Measurements from ENCODE around the gene ARRDC5. TPM values are rescaled to one million over a fixed set of nuclear protein-coding genes. Genes with fewer than 3 reads are reported as not detected.

The ARRDC5 gene
- total RNA-seq, 1 experiment from 2014 or later = not detected

GRCh38 chr19:4897146-4897545 is 5.5 kb downstream of the ARRDC5 start:
- Histone ChIP-seq H3K27ac (ENCODE audit: insufficient read length, low read depth, low read length) (no peak overlapping the region), H3K79me2 (ENCODE audit: insufficient read depth, low read length) (no peaks in the 10 kb centered on the region), H2AK5ac (ENCODE audit: insufficient read length, low read length) (no peak overlapping the region), H3K4ac (ENCODE audit: low read depth, low read length) (no peak overlapping the region), H3K23ac (ENCODE audit: insufficient read length, low read depth, low read length) (no peak overlapping the region), H3K9me3 (ENCODE audit: control insufficient read depth, low read depth, low read length) (no peaks in the 10 kb centered on the region), H4K5ac (ENCODE audit: insufficient read length, low read depth, low read length) (no peak overlapping the region), H2AFZ (ENCODE audit: low read length) (no peak overlapping the region), H3K4me1 (ENCODE audit: insufficient read depth, low read length) (no peaks in the 10 kb centered on the region), H3T11ph (ENCODE audit: low read length) (no peak overlapping the region), H2BK15ac (ENCODE audit: low read depth, low read length) (no peak overlapping the region), H3K23me2 (ENCODE audit: insufficient read length, low read depth, low read length, poor library complexity, severe bottlenecking) (no peaks in the 10 kb centered on the region), H3K4me2 (ENCODE audit: insufficient read depth, insufficient read length, low read length) (no peak overlapping the region), H4K8ac (replicated peaks; ENCODE audit: insufficient read length, low read depth, low read length) (no peak overlapping the region), H2BK5ac (ENCODE audit: insufficient read length, low read length) (no peak overlapping the region), H4K20me1 (ENCODE audit: control insufficient read depth, insufficient read depth, insufficient read length) (no peaks in the 10 kb centered on the region), H3K56ac (ENCODE audit: insufficient read length, low read depth, low read length) (no peak overlapping the region), H3K27me3 (ENCODE audit: insufficient read depth, low read length) (peaks cover 7% of the 10 kb centered on the region), H2BK20ac (ENCODE audit: low read depth, low read length, poor library complexity, severe bottlenecking) (no peak overlapping the region), H3K18ac (ENCODE audit: insufficient read length, low read depth, low read length) (no peak overlapping the region), H3K79me1 (ENCODE audit: insufficient read depth, low read depth, low read length, poor library complexity, severe bottlenecking) (no peaks in the 10 kb centered on the region), H4K91ac (ENCODE audit: insufficient read length, low read depth, low read length) (no peak overlapping the region), H3K14ac (ENCODE audit: insufficient read depth, low read length) (no peak overlapping the region), H3K9ac (ENCODE audit: extremely low read depth, insufficient read length, low read length) (no peak overlapping the region), H2BK120ac (ENCODE audit: low read depth, low read length, poor library complexity, severe bottlenecking) (no peak overlapping the region), H2BK12ac (ENCODE audit: insufficient read length, low read depth, low read length) (no peak overlapping the region)
- Mint-ChIP-seq H3K27me3 (ENCODE audit: low read depth) (peaks cover 75% of the 10 kb centered on the region), H3K9me3 (peaks cover 0 to 2% of the 10 kb centered on the region in 2 experiments; a peak in 1 of 5 replicates), H3K4me3 (no peak overlapping the region), H3K27ac (no peak overlapping the region), H3K4me1 (peaks cover 12 to 18% of the 10 kb centered on the region in 2 experiments), H3K36me3 (ENCODE audit: insufficient read depth in 1 of 3, low read depth in 3 of 3) (no peaks in the 10 kb centered on the region)
- WGBS (ENCODE audit: extremely low coverage, insufficient read length, low lambda C conversion rate) = no CpG with 5 or more reads among the region's 7 CpGs
- no peak for TF ChIP-seq CTCF (conservative IDR thresholded peaks at IDR 0.05)
- no peak for DNase-seq

Measured in H9 (cell line).